H1 (cell line): ENCODE data around the gene GRM4. TPM values are rescaled to one million over a fixed set of nuclear protein-coding genes. Genes with fewer than 3 reads are reported as not detected.

Experiments
- CTCF ChIA-PET: fragments of 300-600 bp; sonication (Branson Sonifier 250); formaldehyde crosslinking; loops from one replicate; lab custom pipeline; 2021; ENCODE audit not compliant: partially characterized antibody; lab: Charles Lee
- POLR2A ChIA-PET: fragments of 300-600 bp; sonication (Branson Sonifier 250); formaldehyde crosslinking; loops from one replicate; lab custom pipeline; 2021; ENCODE audit warnings: inconsistent platforms; ENCODE audit not compliant: partially characterized antibody; lab: Charles Lee
- DNase-seq, 2 experiments: peaks; one replicate each; pipeline versions ENCODE4 v3.0.0 to v3.0.0-alpha.2; 2010 to 2022; ENCODE audit warnings: low spot score in 2 of 2, low read depth in 1 of 2, mixed read lengths in 1 of 2
- FAIRE-seq: peaks from 2 replicates; lab custom pipeline; 2011; peaks lifted over from hg19 to GRCh38; lab: Jason Lieb, UNC
- H2AFZ ChIP-seq: 2 replicates; pipeline ENCODE4 v1.8.1; 2012; ENCODE audit warnings: low read length, inconsistent platforms
- H2AK5ac ChIP-seq: 2 replicates; pipeline ENCODE4 v1.6.1; 2013; ENCODE audit warnings: low read depth, low read length
- H2BK120ac ChIP-seq: replicated peaks from 2 replicates; pipeline ENCODE3; 2013; ENCODE audit warnings: low read depth, low read length, inconsistent platforms
- H2BK12ac ChIP-seq: 2 replicates; pipeline ENCODE4 v1.6.1; 2013; ENCODE audit warnings: low read depth, low read length
- H2BK15ac ChIP-seq: 2 replicates; pipeline ENCODE4 v1.6.1; 2013; ENCODE audit warnings: low read length
- H2BK20ac ChIP-seq: 2 replicates; pipeline ENCODE4 v1.6.1; 2013; ENCODE audit warnings: low read length
- H2BK5ac ChIP-seq: 2 replicates; pipeline ENCODE4 v1.6.1; 2013; ENCODE audit warnings: low read depth, low read length
- H3K14ac ChIP-seq: 2 replicates; pipeline ENCODE4 v1.6.1; 2013; ENCODE audit warnings: inconsistent platforms; ENCODE audit not compliant: insufficient read length
- H3K18ac ChIP-seq: 2 replicates; pipeline ENCODE4 v1.6.1; 2013; ENCODE audit warnings: low read length; ENCODE audit errors: extremely low read depth
- H3K23ac ChIP-seq: 2 replicates; pipeline ENCODE4 v1.6.1; 2013; ENCODE audit warnings: inconsistent platforms; ENCODE audit not compliant: insufficient read length
- H3K23me2 ChIP-seq: 2 replicates; pipeline ENCODE4 v1.6.1; 2013; ENCODE audit warnings: low read depth, low read length
- H3K27ac ChIP-seq: 2 replicates; pipeline ENCODE4 v1.6.1; 2011; ENCODE audit warnings: low read depth, low read length, inconsistent platforms
- H3K27me3 ChIP-seq, 4 experiments: replicated peaks in 1 of 4; 1 replicate in 1 of 4; 2 replicates in 3 of 4; pipeline versions ENCODE4 v1.6.1 to v1.8.1; 2011 to 2013; ENCODE audit warnings: low read length in 3 of 4, mild to moderate bottlenecking in 3 of 4, inconsistent platforms in 2 of 4, mixed read lengths in 2 of 4, moderate library complexity in 1 of 4; ENCODE audit not compliant: control insufficient read depth in 3 of 4, insufficient read depth in 3 of 4; ENCODE audit errors: extremely low read depth in 1 of 4
- H3K36me3 ChIP-seq, 4 experiments: 2 replicates each; pipeline versions ENCODE4 v1.6.1 to v1.8.1; 2011 to 2013; ENCODE audit warnings: mild to moderate bottlenecking in 4 of 4, low read length in 3 of 4, moderate library complexity in 2 of 4, control low read depth in 1 of 4, inconsistent platforms in 1 of 4; ENCODE audit not compliant: insufficient read depth in 4 of 4, control insufficient read depth in 2 of 4
- H3K4ac ChIP-seq: replicated peaks from 2 replicates; pipeline ENCODE3; 2013; ENCODE audit warnings: low read length, low read depth, mixed read lengths, inconsistent platforms; ENCODE audit not compliant: insufficient read length
- H3K4me1 ChIP-seq, 4 experiments: replicated peaks in 1 of 4; 1 replicate in 1 of 4; 2 replicates in 3 of 4; pipeline versions ENCODE4 v1.6.1 to v1.8.1; 2011 to 2013; ENCODE audit warnings: low read length in 3 of 4, inconsistent platforms in 2 of 4, mixed read lengths in 1 of 4; ENCODE audit not compliant: insufficient read depth in 4 of 4, control insufficient read depth in 3 of 4
- H3K4me2 ChIP-seq, 2 experiments: 2 replicates each; pipeline versions ENCODE4 v1.6.1 to v1.8.1; 2011 to 2013; ENCODE audit warnings: low read depth in 2 of 2, low read length in 2 of 2, control low read depth in 1 of 2, inconsistent platforms in 1 of 2, mild to moderate bottlenecking in 1 of 2; ENCODE audit not compliant: insufficient read depth in 1 of 2
- H3K4me3 ChIP-seq, 4 experiments: fragments of 200-600, 300-600 bp in 1 of 4; sonication (generic), shearing (Covaris generic), sonication (Bioruptor Twin) in 1 of 4; 2 replicates each; pipeline versions ENCODE4 v1.5.1 to v1.8.1; 2011 to 2016; ENCODE audit warnings: low read length in 4 of 4, low read depth in 3 of 4, control low read depth in 2 of 4, inconsistent platforms in 2 of 4, mild to moderate bottlenecking in 2 of 4, mixed read lengths in 1 of 4, moderate library complexity in 1 of 4; ENCODE audit not compliant: insufficient read depth in 2 of 4; ENCODE audit errors: extremely low read depth in 1 of 4
- H3K56ac ChIP-seq: replicated peaks from 2 replicates; pipeline ENCODE3; 2013; ENCODE audit warnings: low read depth, mild to moderate bottlenecking, mixed read lengths, low read length, inconsistent platforms; ENCODE audit not compliant: insufficient read length
- H3K79me1 ChIP-seq: 2 replicates; pipeline ENCODE4 v1.6.1; 2013; ENCODE audit warnings: low read depth, low read length, control low read depth
- H3K79me2 ChIP-seq, 2 experiments: 2 replicates each; pipeline versions ENCODE4 v1.6.1 to v1.8.1; 2012 to 2013; ENCODE audit warnings: low read length in 2 of 2, mild to moderate bottlenecking in 2 of 2, inconsistent platforms in 1 of 2; ENCODE audit not compliant: insufficient read depth in 2 of 2, control insufficient read depth in 1 of 2
- H3K9ac ChIP-seq, 4 experiments: replicated peaks in 1 of 4; 1 replicate in 1 of 4; 2 replicates in 3 of 4; pipeline versions ENCODE4 v1.6.1 to v1.8.1; 2011 to 2013; ENCODE audit warnings: low read depth in 3 of 4, low read length in 3 of 4, control low read depth in 2 of 4, mild to moderate bottlenecking in 2 of 4, moderate library complexity in 2 of 4, inconsistent platforms in 1 of 4; ENCODE audit errors: extremely low read depth in 1 of 4
- H3K9me3 ChIP-seq, 2 experiments: 2 replicates each; pipeline versions ENCODE4 v1.6.1 to v1.8.1; 2012 to 2013; ENCODE audit warnings: mild to moderate bottlenecking in 2 of 2, moderate library complexity in 2 of 2, control low read depth in 1 of 2, inconsistent platforms in 1 of 2, low read depth in 1 of 2, low read length in 1 of 2, mixed read lengths in 1 of 2; ENCODE audit not compliant: insufficient read depth in 2 of 2
- H4K20me1 ChIP-seq, 2 experiments: replicated peaks in 1 of 2; 2 replicates each; pipeline versions ENCODE3 to v1.8.1; 2011 to 2013; ENCODE audit warnings: inconsistent platforms in 2 of 2, low read length in 2 of 2, mild to moderate bottlenecking in 1 of 2; ENCODE audit not compliant: insufficient read depth in 2 of 2, control insufficient read depth in 1 of 2
- H4K5ac ChIP-seq: 2 replicates; pipeline ENCODE4 v1.6.1; 2013; ENCODE audit warnings: low read length, low read depth, mixed read lengths, inconsistent platforms; ENCODE audit not compliant: insufficient read length
- H4K8ac ChIP-seq: 2 replicates; pipeline ENCODE4 v1.8.0; 2013; ENCODE audit warnings: mild to moderate bottlenecking, moderate library complexity, low read length, inconsistent platforms; ENCODE audit not compliant: insufficient read depth; ENCODE audit errors: extremely low read depth
- H4K91ac ChIP-seq: replicated peaks from 2 replicates; pipeline ENCODE3; 2013; ENCODE audit warnings: low read length, mixed read lengths, inconsistent platforms; ENCODE audit not compliant: insufficient read length
- E2F6 ChIP-seq: IDR thresholded peaks from 2 replicates; pipeline ENCODE4 v1.6.1; 2012; ENCODE audit warnings: inconsistent platforms
- HDAC2 ChIP-seq, 2 experiments: fragments of 300-600 bp in 1 of 2; sonication (generic) in 1 of 2; IDR thresholded peaks; 2 replicates each; pipeline ENCODE4 v1.6.1; 2011 to 2012; ENCODE audit warnings: low read depth in 2 of 2, low read length in 2 of 2, mild to moderate bottlenecking in 2 of 2, moderate library complexity in 2 of 2, borderline replicate concordance in 1 of 2, inconsistent platforms in 1 of 2
- MAFK ChIP-seq: IDR thresholded peaks from 2 replicates; pipeline ENCODE4 v1.6.1; 2012; ENCODE audit warnings: low read depth, mild to moderate bottlenecking, improper control_type of control experiment, low read length
- NRF1 ChIP-seq: IDR thresholded peaks from 2 replicates; pipeline ENCODE4 v1.6.1; 2011; ENCODE audit warnings: mild to moderate bottlenecking, low read depth, low read length, improper control_type of control experiment
- PHF8 ChIP-seq: fragments of 200-600 bp; sonication (generic); conservative IDR thresholded peaks from 2 replicates; pipeline ENCODE4 v1.7.1; 2012; ENCODE audit warnings: low read depth, mild to moderate bottlenecking, inconsistent platforms, low read length, moderate library complexity
- TBP ChIP-seq: IDR thresholded peaks from 2 replicates; pipeline ENCODE4 v1.6.1; 2011; ENCODE audit warnings: low read depth, low read length, improper control_type of control experiment
- WGBS, 2 experiments: shearing (Covaris generic) in 1 of 2; methylation state at CpG; one replicate each; pipeline versions ENCODE4 v1.1.6 to v1.1.7; 2013 to 2015; ENCODE audit warnings: low lambda C conversion rate in 2 of 2, mixed read lengths in 2 of 2, inconsistent platforms in 1 of 2, low coverage in 1 of 2, missing lambda C conversion rate in 1 of 2; ENCODE audit not compliant: insufficient replicate concordance in 2 of 2, insufficient coverage in 1 of 2, insufficient read length in 1 of 2; ENCODE audit errors: extremely low coverage in 1 of 2, missing lambda C conversion rate in 1 of 2; 5-methylcytosine and 5-hydroxymethylcytosine counted together
- polyA plus RNA-seq, 7 experiments: library from polyadenylated mRNA; depleted of rRNA in 3 of 7; stranded (reverse) in 5 of 7; unstranded in 2 of 7; fragments of >200 nt in 5 of 7; fragments of 200-250 nt in 2 of 7; gene quantifications; 1 replicate in 5 of 7; 2 replicates in 1 of 7; 4 replicates in 1 of 7; pipeline versions ENCODE4 v1.2.1 to v1.2.3, GENCODE V29; 2011 to 2013; ENCODE audit warnings: missing spikeins in 2 of 7, mixed read lengths in 2 of 7
- total RNA-seq: library from RNA; stranded (reverse); fragmentation: NEBNext Ultra II Directional; extraction: Animal tissue kit (Norgen Biotek cat#: 25700); gene quantifications from 2 replicates; pipeline ENCODE4 v1.2.1, GENCODE V29; 2021

GRM4 gene
- total and polyA plus RNA-seq, 2 of the 8 experiments (the other 6 are each of a cell fraction or from before 2014, with no cell fraction given): 19.6 to 21.5 TPM

GRCh38 chr6:33999567-33999966, 146.3 kb downstream of the GRM4 start:
- Histone ChIP-seq H3K9me3 (no peaks in the 10 kb centered on the region), H3K4ac (no peak overlapping the region), H4K8ac (no peak overlapping the region), H4K91ac (no peak overlapping the region), H3K56ac (no peak overlapping the region), H2BK20ac (no peak overlapping the region), H2BK15ac (no peak overlapping the region), H4K5ac (no peak overlapping the region), H3K14ac (no peak overlapping the region), H3K36me3 (no peaks in the 10 kb centered on the region), H3K4me1 (peaks cover 0 to 2% (median 0%) of the 10 kb centered on the region in 4 experiments; a peak in 1 of 7 replicates), H3K27me3 (peaks cover 4 to 33% (median 22%) of the 10 kb centered on the region in 4 experiments)
- no peak for FAIRE-seq
- 91% methylated on average over 4 of the region's 4 CpGs; no CpG with 5 or more reads in 1 of the 2 experiments for WGBS, 2 experiments
- ChIA-PET POLR2A (no interaction called here), CTCF (interaction anchor here (0.8 to 4.5 kb wide), 11 partner anchors 10 to 238 kb away, joined by 3 to 10 read pairs (median 4); no protein-coding TSS in a partner anchor)
- no peak for DNase-seq
- TF ChIP-seq HDAC2 (IDR thresholded peaks at IDR 0.05; ENCODE audit: borderline replicate concordance in 1 of 2, low read depth in 2 of 2, low read length in 2 of 2) (no peak), MAFK (no peak), E2F6 (no peak), PHF8 (no peak), NRF1 (no peak), TBP (no peak)
- TF ChIP-seq, all 59 proteins: peak for 0
- Histone ChIP-seq H3K23ac (no peak overlapping the region), H2BK12ac (no peak overlapping the region), H2BK5ac (no peak overlapping the region), H3K27ac (no peak overlapping the region), H3K9ac (no peak overlapping the region), H2BK120ac (no peak overlapping the region), H2AFZ (no peak overlapping the region), H2AK5ac (no peak overlapping the region), H3K18ac (no peak overlapping the region), H3K79me2 (no peaks in the 10 kb centered on the region), H4K20me1 (peaks cover 0 to 1% of the 10 kb centered on the region in 2 experiments), H3K79me1 (no peaks in the 10 kb centered on the region), H3K4me3 (no peak overlapping the region), H3K23me2 (no peaks in the 10 kb centered on the region), H3K4me2 (no peak overlapping the region)
